ENCODE measurements around the gene NBL1.

The NBL1 gene

GRCh38 chr1:19706136-19706535 is 62.0 kb downstream of the NBL1 start:
- DNase-seq = no peak
